Activated effector memory CD4-positive, alpha-beta T cell treated with anti-CD3 and anti-CD28 coated beads, Interleukin-2, amount 50 U/mL, for 16 hours (primary cell): Measurements from ENCODE around the gene BBS9.

Source experiments
- DNase-seq: peaks from one replicate; pipeline ENCODE4 v3.0.0-alpha.2; 2020

The BBS9 gene

GRCh38 chr7:33624215-33624614 lies 494.9 kb downstream of the BBS9 start:
- no peak for DNase-seq

GRCh38 chr7:33626869-33627268 lies 497.5 kb downstream of the BBS9 start:
- no peak for DNase-seq

- no peak for DNase-seq
Observed at GRCh38 chr7:33627741-33628140, 498.4 kb downstream of the BBS9 start.

GRCh38 chr7:33628894-33629293 lies 499.5 kb downstream of the BBS9 start:
- DNase-seq: no peak

GRCh38 chr7:33630359-33630758 lies 501.0 kb downstream of the BBS9 start:
- no peak for DNase-seq

- no peak for DNase-seq
Observed at GRCh38 chr7:33632322-33632721, 503.0 kb downstream of the BBS9 start.

- DNase-seq: no peak
Observed at GRCh38 chr7:33632840-33633525, 503.6 kb downstream of the BBS9 start.

GRCh38 chr7:33634606-33635005 lies 505.2 kb downstream of the BBS9 start:
- no peak for DNase-seq

- no peak for DNase-seq
Observed at GRCh38 chr7:33636359-33636758, 507.0 kb downstream of the BBS9 start.

- DNase-seq: no peak
Observed at GRCh38 chr7:33639552-33640197, 510.3 kb downstream of the BBS9 start.

GRCh38 chr7:33640741-33641140 lies 511.4 kb downstream of the BBS9 start:
- no peak for DNase-seq

- no peak for DNase-seq
Observed at GRCh38 chr7:33642312-33642711, 512.9 kb downstream of the BBS9 start.

- DNase-seq: no peak
Observed at GRCh38 chr7:33643530-33643929, 514.2 kb downstream of the BBS9 start.

- no peak for DNase-seq
Observed at GRCh38 chr7:33644489-33644888, 515.1 kb downstream of the BBS9 start.

- DNase-seq: no peak
Observed at GRCh38 chr7:33645104-33645503, 515.7 kb downstream of the BBS9 start.

GRCh38 chr7:33646166-33646565 lies 516.8 kb downstream of the BBS9 start:
- no peak for DNase-seq

- DNase-seq: no peak
Observed at GRCh38 chr7:33646891-33647391, 517.6 kb downstream of the BBS9 start.

GRCh38 chr7:33649476-33650441 lies 520.4 kb downstream of the BBS9 start:
- DNase-seq: no peak

- no peak for DNase-seq
Observed at GRCh38 chr7:33650828-33651227, 521.5 kb downstream of the BBS9 start.

GRCh38 chr7:33651998-33652515 lies 522.7 kb downstream of the BBS9 start:
- no peak for DNase-seq

- DNase-seq: no peak
Observed at GRCh38 chr7:33654676-33655075, 525.3 kb downstream of the BBS9 start.
